HG02759 (cell line): ENCODE measurements around the gene RDM1.

ENCODE experiments used
- ATAC-seq: cut with Tn5 transposase; IDR thresholded peaks from one replicate; pipeline ENCODE4 v1.9.1; 2021; ENCODE audit warnings: mild to moderate bottlenecking, moderate library complexity; ENCODE audit not compliant: unreplicated experiment

RDM1 gene

DNA sequence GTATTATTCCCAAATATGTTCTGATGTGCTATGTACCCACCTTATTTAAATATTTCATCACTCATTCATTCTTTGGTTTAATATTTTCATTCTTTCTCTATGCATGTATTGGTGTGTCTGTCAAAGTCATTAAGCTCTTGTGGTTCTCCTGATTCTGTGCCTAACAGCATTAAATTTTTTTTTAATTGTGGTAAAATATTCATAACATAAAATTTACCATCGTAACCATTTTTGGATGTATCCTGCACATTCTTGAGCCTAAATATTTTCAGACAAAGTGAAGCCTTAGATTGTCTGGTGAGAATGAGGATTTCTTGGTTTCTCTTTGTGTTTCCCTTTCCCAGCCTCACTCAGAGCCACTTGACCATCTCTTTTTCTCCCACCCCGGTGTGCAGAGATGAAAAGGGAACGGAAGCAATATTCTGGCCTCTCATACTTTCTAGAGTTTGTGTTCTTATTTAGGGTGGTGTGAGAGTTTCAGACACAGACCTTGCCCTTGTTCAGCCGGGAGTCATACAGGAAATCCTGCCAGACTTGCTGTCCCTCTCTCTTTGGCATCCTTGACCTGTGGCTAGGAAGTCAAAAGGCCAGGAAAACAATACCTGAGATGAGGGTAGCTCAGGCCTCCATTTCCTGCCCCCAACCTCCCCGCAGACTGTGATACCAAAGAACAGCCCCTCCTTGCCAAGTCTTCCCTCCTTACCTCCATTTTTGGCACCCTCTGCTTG lies 55.3 kb downstream of the RDM1 start:
- no peak for ATAC-seq

DNA sequence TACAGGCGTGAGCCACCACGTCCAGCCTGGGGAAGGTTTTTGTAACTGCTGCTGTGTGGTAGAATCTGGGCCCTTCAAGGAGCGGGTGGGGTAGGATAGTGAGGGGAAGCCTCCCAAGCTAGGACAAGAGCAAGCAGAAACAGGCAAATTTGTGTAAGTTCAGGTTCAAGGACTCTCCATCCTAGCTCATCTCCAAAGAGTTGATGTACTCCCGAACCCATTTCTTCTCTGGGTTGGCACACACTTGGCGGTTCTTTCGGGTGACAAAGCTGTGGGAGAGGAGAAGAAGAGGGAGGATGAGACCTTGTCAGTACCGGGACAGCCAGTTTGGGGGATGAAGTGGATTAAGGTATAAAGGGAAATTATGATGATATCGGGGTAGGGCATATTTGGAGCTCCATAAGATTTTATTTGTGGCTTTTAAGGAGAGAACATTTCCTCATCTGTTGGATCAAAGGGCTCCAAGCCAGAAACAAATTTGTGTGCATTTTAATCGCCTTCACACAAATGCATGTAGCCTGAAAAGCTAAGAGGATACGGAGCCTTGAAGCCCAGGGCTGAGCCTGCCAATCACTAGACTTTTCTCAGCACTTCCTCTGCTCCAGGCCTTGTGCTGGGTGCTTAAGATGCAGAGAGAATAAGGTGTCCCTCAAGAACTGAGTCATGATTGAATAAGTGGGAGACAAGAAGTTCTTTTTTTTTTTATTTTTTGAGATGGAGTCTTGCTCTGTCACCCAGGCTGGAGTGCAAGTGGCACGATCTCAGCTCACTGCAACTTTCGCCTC lies 58.2 kb downstream of the RDM1 start:
- no peak for ATAC-seq

DNA sequence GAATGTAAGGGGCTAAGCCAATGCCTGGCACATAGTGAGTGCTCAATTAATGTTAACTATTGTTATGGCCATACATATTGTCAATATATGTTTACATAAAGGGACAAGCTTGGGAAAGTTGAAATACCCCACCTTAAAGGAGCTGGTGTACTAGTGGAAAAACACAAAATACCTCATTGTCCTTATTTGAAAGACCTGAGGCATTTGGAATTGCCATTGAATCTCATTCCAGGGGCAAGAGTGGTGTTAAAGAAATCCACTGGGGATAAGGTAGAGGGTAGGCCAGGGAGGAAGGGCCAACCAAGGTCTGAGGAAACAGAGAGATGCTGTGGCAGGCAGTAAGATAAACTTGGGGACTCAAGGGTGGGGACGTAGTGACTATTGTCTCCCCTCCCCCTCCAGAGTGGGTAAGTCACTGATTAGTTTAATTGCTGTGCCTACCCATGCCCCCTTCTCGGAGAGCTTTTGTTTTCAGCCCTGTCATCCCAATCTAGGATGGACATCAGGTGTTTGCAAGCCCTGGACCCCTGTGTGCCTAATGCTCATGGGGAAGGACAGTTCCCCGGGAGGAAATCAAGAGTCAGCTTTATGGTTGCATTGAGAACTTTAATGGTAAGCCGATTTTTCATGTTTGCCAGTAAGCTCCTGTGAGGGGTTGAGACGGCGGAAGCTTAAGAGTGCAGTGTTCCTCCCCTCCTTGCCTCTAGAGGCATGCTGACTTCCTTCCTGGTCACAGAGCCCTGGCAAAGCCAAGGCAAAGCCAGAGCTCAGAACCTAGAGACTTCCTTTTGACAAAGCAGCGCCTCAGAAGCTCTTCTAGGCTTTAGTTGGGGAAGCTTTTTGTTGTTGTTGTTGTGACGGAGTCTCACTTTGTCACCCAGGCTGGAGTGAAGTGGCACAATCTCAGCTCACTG lies 59.4 kb downstream of the RDM1 start:
- ATAC-seq: no peak

- ATAC-seq: no peak
Observed at GRCh38 chr17:35868737-35869136, 61.8 kb downstream of the RDM1 start, which contains the start of gene HEATR9. TSS of gene HEATR9 (minus strand) at chr17:35868891. CDS start at chr17:35868742, 149 bp downstream.
